Suprapubic skin (tissue), 3 donors: Measurements from ENCODE around the gene VPS36.
"Not testable (repeated sequence)": the region's sequence is repeated elsewhere in the genome, so short reads cannot be mapped to it uniquely, and the experiment has no call there.

Source experiments
- POLR2AphosphoS5 ChIP-seq, 3 donors: sonication (generic); formaldehyde crosslinking; IDR thresholded peaks; one replicate each; pipeline ENCODE4 v1.6.1; 2017; ENCODE audit warnings: antibody characterized with exemption in 3 of 3
- TF ChIP-seq, protein P1 (sequence below), 2 donors: fragments of 200-600 bp in 1 of 2; fragments of 450-650 bp in 1 of 2; sonication (generic) in 1 of 2; IDR thresholded peaks; one replicate each; pipeline ENCODE4 v1.5.1; 2016 to 2019; ENCODE audit warnings: antibody characterized with exemption in 2 of 2, mild to moderate bottlenecking in 1 of 2, moderate library complexity in 1 of 2

DNA sequence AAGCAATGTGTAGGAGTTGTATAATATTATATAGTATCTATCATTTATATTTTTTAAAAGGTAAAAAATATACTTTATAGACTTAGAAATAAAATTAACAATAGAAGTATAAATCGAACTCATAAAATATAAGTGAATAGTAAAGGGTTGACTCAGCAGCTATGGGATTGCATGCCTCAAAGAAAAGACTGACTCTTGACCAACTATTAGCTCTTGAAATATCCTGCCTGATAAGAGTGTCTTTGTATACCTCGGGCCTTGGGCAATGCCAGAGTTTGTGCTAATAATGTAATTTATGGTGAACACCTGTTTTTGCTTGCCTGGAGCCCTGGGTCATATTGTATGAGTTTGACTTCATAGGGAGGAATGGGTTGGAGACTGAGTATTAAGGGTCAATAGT lies 36.6 kb upstream of the VPS36 start:
- not testable (repeated sequence) for TF ChIP-seq POLR2AphosphoS5 (IDR thresholded peaks at IDR 0.05)
- TF ChIP-seq, protein P1, sequence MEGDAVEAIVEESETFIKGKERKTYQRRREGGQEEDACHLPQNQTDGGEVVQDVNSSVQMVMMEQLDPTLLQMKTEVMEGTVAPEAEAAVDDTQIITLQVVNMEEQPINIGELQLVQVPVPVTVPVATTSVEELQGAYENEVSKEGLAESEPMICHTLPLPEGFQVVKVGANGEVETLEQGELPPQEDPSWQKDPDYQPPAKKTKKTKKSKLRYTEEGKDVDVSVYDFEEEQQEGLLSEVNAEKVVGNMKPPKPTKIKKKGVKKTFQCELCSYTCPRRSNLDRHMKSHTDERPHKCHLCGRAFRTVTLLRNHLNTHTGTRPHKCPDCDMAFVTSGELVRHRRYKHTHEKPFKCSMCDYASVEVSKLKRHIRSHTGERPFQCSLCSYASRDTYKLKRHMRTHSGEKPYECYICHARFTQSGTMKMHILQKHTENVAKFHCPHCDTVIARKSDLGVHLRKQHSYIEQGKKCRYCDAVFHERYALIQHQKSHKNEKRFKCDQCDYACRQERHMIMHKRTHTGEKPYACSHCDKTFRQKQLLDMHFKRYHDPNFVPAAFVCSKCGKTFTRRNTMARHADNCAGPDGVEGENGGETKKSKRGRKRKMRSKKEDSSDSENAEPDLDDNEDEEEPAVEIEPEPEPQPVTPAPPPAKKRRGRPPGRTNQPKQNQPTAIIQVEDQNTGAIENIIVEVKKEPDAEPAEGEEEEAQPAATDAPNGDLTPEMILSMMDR (IDR thresholded peaks at IDR 0.05) = not testable (repeated sequence)
